ENCODE data around the gene COMMD7. TPM values are rescaled to one million over a fixed set of nuclear protein-coding genes. Genes with fewer than 3 reads are reported as not detected.
A peak's percentile ranks its signal among the peaks of the same experiment; 100 is the strongest.

The COMMD7 gene
- total RNA-seq, 2 experiments from 2014 or later = 33.8 to 36.6 TPM

DNA sequence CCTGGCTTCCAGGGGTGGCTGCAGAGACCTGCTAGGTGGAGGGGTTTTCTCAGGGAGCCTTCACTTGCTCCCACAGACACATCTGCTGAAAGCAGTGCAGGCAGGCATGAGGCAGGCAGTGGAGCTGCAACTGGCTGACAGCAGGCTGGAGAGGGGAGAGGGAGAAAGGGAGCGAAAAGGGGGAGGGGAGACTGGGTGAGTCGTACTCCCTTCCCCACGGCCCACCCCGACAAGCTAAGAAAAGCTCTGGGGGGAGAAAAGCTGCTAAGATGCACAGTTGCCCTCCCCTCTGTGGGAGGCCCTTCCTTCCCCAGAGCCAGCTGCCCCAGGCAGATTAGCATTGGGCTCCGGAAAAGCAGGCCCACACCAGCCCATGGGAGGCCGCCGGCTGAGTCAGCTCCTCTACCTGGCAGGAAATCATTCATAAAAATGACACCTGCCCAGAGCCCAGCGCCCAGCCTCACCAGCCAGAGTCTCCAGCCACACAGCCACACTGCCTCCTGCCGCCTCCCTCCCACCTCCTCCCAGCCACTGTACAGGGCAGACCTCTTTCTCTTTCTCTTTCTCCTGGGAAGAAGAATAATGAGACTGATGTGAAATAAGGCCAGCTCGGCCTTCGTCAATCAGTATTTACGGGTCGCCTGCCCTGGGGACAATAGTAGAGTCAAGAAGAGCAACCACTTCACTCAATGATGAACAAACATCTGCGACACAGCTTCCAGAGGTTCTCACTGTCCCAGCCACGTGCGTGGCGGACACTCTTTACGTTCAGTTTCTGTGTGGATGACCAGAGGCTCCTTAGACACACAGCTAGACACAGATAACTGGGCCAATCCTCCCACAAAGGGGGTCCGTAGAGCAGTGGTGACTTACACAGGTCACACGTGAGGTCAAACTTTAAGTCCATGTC lies 61.8 kb downstream of the COMMD7 start:
- no peak overlapping the region for H3K4me3 Mint-ChIP-seq
- H3K4me1 Mint-ChIP-seq (ENCODE audit: low read depth) = peaks cover 3% of the 10 kb centered on the region
- H3K27me3 Mint-ChIP-seq (ENCODE audit: low read depth) = no peaks in the 10 kb centered on the region
- H3K27ac Mint-ChIP-seq = no peak overlapping the region
- H3K9me3 Mint-ChIP-seq = no peaks in the 10 kb centered on the region
- DNase-seq = peak; percentile 47
- intact Hi-C loops (cut with micrococcal nuclease) = no loop called here
- CTCF ChIA-PET = interaction anchor here (11.5 kb wide), 1 partner anchor 96 kb away, joined by 352 read pairs; no protein-coding TSS in a partner anchor
- no peaks in the 10 kb centered on the region for H3K36me3 Mint-ChIP-seq (ENCODE audit: low read depth)

DNA sequence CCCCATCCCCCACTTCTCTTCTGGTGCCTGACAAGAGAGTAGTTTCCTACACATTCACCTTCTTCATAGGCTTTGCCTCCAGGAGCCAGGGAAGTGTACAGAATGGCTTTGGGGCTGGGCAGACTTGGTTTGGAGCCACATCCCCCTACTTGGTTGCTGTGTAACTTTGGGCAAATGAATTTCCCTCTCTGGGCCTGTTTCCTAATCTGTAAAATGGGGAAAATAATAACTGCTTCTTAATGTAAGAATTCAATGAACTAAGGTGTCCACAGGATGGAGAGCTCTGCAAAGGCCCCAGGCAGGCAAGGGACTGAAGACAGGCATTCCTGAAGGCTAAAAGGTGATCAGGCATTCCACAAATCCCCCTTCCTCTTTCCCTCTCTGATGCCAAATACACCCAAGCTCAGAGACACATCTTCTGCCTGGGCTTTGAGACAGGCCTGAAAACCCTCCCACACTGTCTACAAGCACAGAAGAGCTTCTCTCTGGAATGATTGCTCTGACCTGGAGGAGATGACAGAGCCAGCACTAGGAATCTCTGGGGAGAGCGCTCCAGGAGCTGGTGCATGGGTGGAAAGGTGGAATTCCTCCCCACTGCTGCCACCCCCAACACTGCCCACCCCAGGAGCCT lies 62.6 kb downstream of the COMMD7 start:
- no peak overlapping the region for H3K27ac Mint-ChIP-seq
- CTCF ChIA-PET = interaction anchor here (11.5 kb wide), 1 partner anchor 97 kb away, joined by 352 read pairs; no protein-coding TSS in a partner anchor
- no peaks in the 10 kb centered on the region for H3K27me3 Mint-ChIP-seq (ENCODE audit: low read depth)
- H3K4me3 Mint-ChIP-seq = no peak overlapping the region
- H3K9me3 Mint-ChIP-seq = no peaks in the 10 kb centered on the region
- intact Hi-C loops (cut with micrococcal nuclease) = no loop called here
- no peak for DNase-seq
- no peaks in the 10 kb centered on the region for H3K36me3 Mint-ChIP-seq (ENCODE audit: low read depth)
- H3K4me1 Mint-ChIP-seq (ENCODE audit: low read depth) = peaks cover 3% of the 10 kb centered on the region

DNA sequence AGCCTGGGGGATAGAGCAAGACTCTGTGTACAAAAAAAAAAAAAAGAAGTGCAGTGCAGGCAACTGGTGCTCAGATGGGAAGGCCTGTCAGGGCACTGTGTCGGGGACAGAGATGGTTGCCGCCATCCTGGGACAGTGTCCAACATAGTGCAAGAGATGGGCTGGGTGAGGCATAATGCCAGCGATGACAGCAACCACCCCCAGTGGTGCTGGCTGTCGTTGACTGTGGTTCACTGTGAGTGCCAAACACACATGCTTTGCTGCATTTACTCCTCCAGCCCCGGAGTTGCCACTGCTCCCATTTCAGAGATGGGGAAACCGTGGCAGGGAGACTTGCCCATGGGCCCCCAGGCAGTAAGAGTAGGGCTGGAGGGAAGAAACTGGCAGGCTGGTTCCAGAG lies 64.3 kb downstream of the COMMD7 start:
- no peaks in the 10 kb centered on the region for H3K9me3 Mint-ChIP-seq
- H3K27ac Mint-ChIP-seq = no peak overlapping the region
- no peaks in the 10 kb centered on the region for H3K36me3 Mint-ChIP-seq (ENCODE audit: low read depth)
- H3K27me3 Mint-ChIP-seq (ENCODE audit: low read depth) = no peaks in the 10 kb centered on the region
- no peak overlapping the region for H3K4me3 Mint-ChIP-seq
- CTCF ChIA-PET = interaction anchor here (11.5 kb wide), 1 partner anchor 98 kb away, joined by 352 read pairs; no protein-coding TSS in a partner anchor
- intact Hi-C loops (cut with micrococcal nuclease) = loop anchor here (10.0 kb wide), 2 partner anchors 416 to 616 kb away; no protein-coding TSS in a partner anchor
- DNase-seq = no peak
- peaks cover 5% of the 10 kb centered on the region for H3K4me1 Mint-ChIP-seq (ENCODE audit: low read depth)

GRCh38 chr20:32675223-32675975 lies 67.9 kb downstream of the COMMD7 start:
- CTCF ChIA-PET = interaction anchor here (0.6 to 11.5 kb wide), 7 partner anchors 46 to 116 kb away, joined by 3 to 352 read pairs (median 4); partner anchors contain the start of gene DNMT3B
- no peaks in the 10 kb centered on the region for H3K27me3 Mint-ChIP-seq (ENCODE audit: low read depth)
- no peaks in the 10 kb centered on the region for H3K36me3 Mint-ChIP-seq (ENCODE audit: low read depth)
- no peak overlapping the region for H3K4me3 Mint-ChIP-seq
- H3K4me1 Mint-ChIP-seq (ENCODE audit: low read depth) = peaks cover 15% of the 10 kb centered on the region
- H3K9me3 Mint-ChIP-seq = no peaks in the 10 kb centered on the region
- no peak overlapping the region for H3K27ac Mint-ChIP-seq
- no peak for DNase-seq
- intact Hi-C loops (cut with micrococcal nuclease) = loop anchor here (2.0 to 10.0 kb wide), 3 partner anchors 67 to 619 kb away; partner anchors contain the start of gene COMMD7

- H3K9me3 Mint-ChIP-seq = no peaks in the 10 kb centered on the region
- peaks cover 15% of the 10 kb centered on the region for H3K4me1 Mint-ChIP-seq (ENCODE audit: low read depth)
- H3K27me3 Mint-ChIP-seq (ENCODE audit: low read depth) = no peaks in the 10 kb centered on the region
- H3K36me3 Mint-ChIP-seq (ENCODE audit: low read depth) = no peaks in the 10 kb centered on the region
- intact Hi-C loops (cut with micrococcal nuclease) = loop anchor here (1.0 to 10.0 kb wide), 5 partner anchors 68 to 620 kb away; partner anchors contain the start of genes COMMD7 and DNMT3B
- no peak overlapping the region for H3K27ac Mint-ChIP-seq
- CTCF ChIA-PET = interaction anchor here (0.7 to 11.5 kb wide), 25 partner anchors 9 to 851 kb away, joined by 3 to 352 read pairs (median 4); partner anchors contain the start of gene COMMD7
- peak; percentile 89 for DNase-seq
- H3K4me3 Mint-ChIP-seq = no peak overlapping the region
Observed at GRCh38 chr20:32674362-32674789, 68.9 kb downstream of the COMMD7 start.

DNA sequence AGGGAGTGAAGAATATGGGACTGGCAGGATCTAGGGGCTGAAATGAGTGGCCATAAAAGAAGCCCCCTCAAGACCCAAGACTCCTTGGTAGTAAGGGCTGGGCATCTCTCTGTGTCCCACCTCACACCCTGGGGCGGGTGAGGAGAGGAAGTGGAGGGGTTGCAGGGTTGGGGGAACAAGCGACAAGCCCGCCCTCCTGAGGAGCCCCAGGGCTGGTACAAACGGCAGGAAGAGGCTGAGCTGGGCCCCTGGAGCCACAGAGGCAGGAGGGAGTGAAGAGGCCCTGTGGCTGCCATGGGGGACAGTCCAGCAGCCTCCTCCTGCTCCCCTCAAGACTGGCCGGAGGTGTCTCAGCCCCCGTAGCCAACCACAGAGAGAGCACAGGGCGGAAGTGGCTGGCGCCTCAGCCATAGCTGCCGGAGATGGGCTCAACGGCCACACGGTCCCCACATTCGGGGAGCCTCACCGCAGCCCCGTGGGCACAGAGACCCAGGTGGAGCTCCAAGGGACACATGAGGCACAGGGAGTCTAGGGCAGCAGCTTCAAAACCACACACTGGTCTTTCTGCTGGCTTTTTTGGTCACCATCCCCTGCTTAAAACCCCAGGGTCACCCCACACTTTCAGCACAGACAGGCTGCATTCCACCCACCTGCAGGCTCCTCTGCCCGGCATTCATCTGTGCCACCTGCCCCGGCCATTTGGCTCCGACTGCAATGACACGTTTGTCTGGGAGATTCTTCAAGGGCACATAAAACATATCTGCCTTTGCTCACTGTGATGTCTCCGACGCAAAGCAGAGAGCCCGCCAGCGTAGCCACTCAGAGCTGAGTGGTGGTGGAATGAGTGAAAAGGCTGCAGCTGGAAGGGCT lies 70.0 kb downstream of the COMMD7 start:
- no peaks in the 10 kb centered on the region for H3K27me3 Mint-ChIP-seq (ENCODE audit: low read depth)
- intact Hi-C loops (cut with micrococcal nuclease) = loop anchor here (5.0 to 10.0 kb wide), 3 partner anchors 89 to 622 kb away; partner anchors contain the start of gene DNMT3B
- no peaks in the 10 kb centered on the region for H3K9me3 Mint-ChIP-seq
- no peak overlapping the region for H3K27ac Mint-ChIP-seq
- H3K4me1 Mint-ChIP-seq (ENCODE audit: low read depth) = peaks cover 15% of the 10 kb centered on the region
- no peak overlapping the region for H3K4me3 Mint-ChIP-seq
- peak; percentile 47 for DNase-seq
- H3K36me3 Mint-ChIP-seq (ENCODE audit: low read depth) = no peaks in the 10 kb centered on the region
- CTCF ChIA-PET = interaction anchor here (0.6 to 11.5 kb wide), 31 partner anchors 8 to 850 kb away, joined by 3 to 352 read pairs (median 4); partner anchors contain the start of gene COMMD7

GRCh38 chr20:32672394-32672981 lies 70.8 kb downstream of the COMMD7 start:
- intact Hi-C loops (cut with micrococcal nuclease) = loop anchor here (5.0 to 10.0 kb wide), 3 partner anchors 90 to 622 kb away; partner anchors contain the start of gene DNMT3B
- H3K4me3 Mint-ChIP-seq = no peak overlapping the region
- no peaks in the 10 kb centered on the region for H3K9me3 Mint-ChIP-seq
- no peak for DNase-seq
- H3K27me3 Mint-ChIP-seq (ENCODE audit: low read depth) = no peaks in the 10 kb centered on the region
- no peak overlapping the region for H3K27ac Mint-ChIP-seq
- CTCF ChIA-PET = interaction anchor here (0.6 to 11.5 kb wide), 10 partner anchors 20 to 183 kb away, joined by 3 to 352 read pairs (median 6); no protein-coding TSS in a partner anchor
- no peaks in the 10 kb centered on the region for H3K36me3 Mint-ChIP-seq (ENCODE audit: low read depth)
- H3K4me1 Mint-ChIP-seq (ENCODE audit: low read depth) = peaks cover 15% of the 10 kb centered on the region

DNA sequence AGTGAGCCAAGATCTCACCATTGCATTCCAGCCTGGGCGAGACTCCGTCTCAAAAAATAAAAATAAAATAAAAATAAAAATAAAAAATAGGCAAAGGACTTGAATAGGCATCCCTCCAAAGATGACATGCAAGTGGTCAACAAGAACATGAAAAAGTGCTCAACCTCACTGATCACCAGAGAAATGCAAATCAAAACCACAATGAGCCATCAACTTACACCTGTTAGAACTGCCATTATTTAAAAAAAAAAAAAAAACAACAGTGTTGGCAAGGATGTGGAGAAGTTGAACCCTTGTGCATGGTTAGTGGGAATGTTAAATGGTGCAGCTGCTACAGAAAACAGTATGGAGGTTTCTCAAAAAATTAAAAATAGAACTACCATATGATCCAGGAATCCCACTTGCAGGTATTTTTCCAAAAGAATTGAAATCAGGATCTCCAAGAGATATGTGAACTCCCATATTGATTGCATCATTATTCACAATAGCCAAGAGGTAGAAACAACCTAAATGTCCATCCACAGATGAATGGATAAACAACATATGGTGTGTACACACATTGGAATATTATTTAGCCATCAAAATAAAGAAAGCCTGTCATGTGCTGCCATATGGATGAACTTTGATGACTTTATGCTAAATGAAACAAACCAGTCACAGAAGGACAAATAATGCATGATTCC lies 72.4 kb downstream of the COMMD7 start:
- intact Hi-C loops (cut with micrococcal nuclease) = loop anchor here (5.0 to 10.0 kb wide), 3 partner anchors 91 to 624 kb away; partner anchors contain the start of gene DNMT3B
- Mint-ChIP-seq H3K4me1 (ENCODE audit: low read depth) (peaks cover 15% of the 10 kb centered on the region), H3K36me3 (ENCODE audit: low read depth) (no peaks in the 10 kb centered on the region), H3K4me3 (no peak overlapping the region), H3K9me3 (no peaks in the 10 kb centered on the region), H3K27me3 (ENCODE audit: low read depth) (no peaks in the 10 kb centered on the region), H3K27ac (no peak overlapping the region)
- no peak for DNase-seq
- CTCF ChIA-PET = interaction anchor here (0.7 to 11.5 kb wide), 3 partner anchors 106 to 112 kb away, joined by 4 to 352 read pairs (median 5); no protein-coding TSS in a partner anchor

DNA sequence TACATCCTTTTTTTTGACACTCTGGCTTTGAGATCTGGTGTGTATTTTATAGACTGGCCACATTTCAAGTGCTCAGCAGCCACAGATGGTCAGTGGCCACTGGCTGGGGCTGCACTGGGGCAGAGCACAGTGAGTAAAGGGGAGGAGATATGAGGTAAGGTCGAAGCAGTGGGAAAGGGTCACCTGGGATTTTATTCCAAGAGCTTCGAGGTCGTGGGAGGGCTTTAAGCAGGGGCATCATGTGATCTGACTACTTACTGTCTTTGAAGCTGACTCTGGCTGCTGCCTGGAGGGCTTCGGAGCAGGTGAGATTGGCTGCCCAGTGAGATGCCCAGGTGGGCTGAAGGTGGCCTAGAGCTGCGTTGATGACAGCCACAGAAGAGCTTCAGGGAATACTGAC lies 76.2 kb downstream of the COMMD7 start:
- no peak for DNase-seq
- peaks cover 3% of the 10 kb centered on the region for H3K4me1 Mint-ChIP-seq (ENCODE audit: low read depth)
- H3K9me3 Mint-ChIP-seq = no peaks in the 10 kb centered on the region
- H3K27me3 Mint-ChIP-seq (ENCODE audit: low read depth) = no peaks in the 10 kb centered on the region
- no peaks in the 10 kb centered on the region for H3K36me3 Mint-ChIP-seq (ENCODE audit: low read depth)
- no peak overlapping the region for H3K4me3 Mint-ChIP-seq
- CTCF ChIA-PET = interaction anchor here (0.6 to 1.5 kb wide), 4 partner anchors 68 to 338 kb away, joined by 3 to 5 read pairs (median 4); no protein-coding TSS in a partner anchor
- intact Hi-C loops (cut with micrococcal nuclease) = no loop called here
- H3K27ac Mint-ChIP-seq = no peak overlapping the region

DNA sequence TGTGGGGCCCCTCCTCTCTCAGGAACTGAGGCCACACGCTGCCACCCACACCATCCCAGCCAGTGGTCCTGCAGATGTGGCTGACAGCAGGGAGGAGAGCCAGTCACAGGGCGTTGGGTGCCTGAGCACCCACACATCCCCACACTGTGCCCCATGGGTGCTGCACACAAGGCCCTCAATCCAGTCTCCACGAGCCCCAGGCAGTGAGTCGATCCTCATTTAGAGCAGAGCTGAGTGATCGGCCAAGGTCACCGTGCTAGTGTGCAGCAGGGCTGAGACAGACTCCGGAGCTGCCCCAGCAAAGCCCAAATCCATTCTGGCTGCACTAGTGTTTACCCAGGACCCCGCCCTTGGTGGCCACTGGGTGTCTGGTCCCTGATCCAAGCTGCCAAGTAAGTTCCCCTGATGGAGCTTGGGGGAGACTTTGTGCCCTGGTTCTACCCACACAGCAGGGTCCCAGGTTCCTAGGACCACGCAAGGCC lies 78.5 kb downstream of the COMMD7 start:
- Mint-ChIP-seq H3K36me3 (ENCODE audit: low read depth) (peaks cover 4% of the 10 kb centered on the region), H3K27me3 (ENCODE audit: low read depth) (no peaks in the 10 kb centered on the region), H3K4me3 (no peak overlapping the region), H3K9me3 (peaks cover 14% of the 10 kb centered on the region), H3K4me1 (ENCODE audit: low read depth) (peaks cover 3% of the 10 kb centered on the region), H3K27ac (no peak overlapping the region)
- intact Hi-C loops (cut with micrococcal nuclease) = no loop called here
- CTCF ChIA-PET = interaction anchor here (0.5 to 1.4 kb wide), 3 partner anchors 50 to 1337 kb away, joined by 3 to 5 read pairs (median 4); no protein-coding TSS in a partner anchor
- DNase-seq = no peak

Measured in activated naive CD4-positive, alpha-beta T cell treated with anti-CD3 and anti-CD28 coated beads for 36 hours (primary cell).